Stimulated activated CD4-positive, alpha-beta T cell treated with anti-CD3 and anti-CD28 coated beads, Interleukin-12 subunit alpha, Interleukin-12 subunit beta, amount 100 ng/mL, for 24 hours (primary cell): ENCODE measurements around the gene BCL2.
"Not testable (repeated sequence)": the region's sequence is repeated elsewhere in the genome, so short reads cannot be mapped to it uniquely, and the experiment has no call there.

Source experiments
- DNase-seq, 2 experiments: peaks; one replicate each; pipeline ENCODE4 v3.0.0-alpha.2; 2020; ENCODE audit warnings: low read depth in 2 of 2

BCL2 gene

GRCh38 chr18:63198868-63199742, 120.5 kb downstream of the BCL2 start:
- DNase-seq = no peak

DNA sequence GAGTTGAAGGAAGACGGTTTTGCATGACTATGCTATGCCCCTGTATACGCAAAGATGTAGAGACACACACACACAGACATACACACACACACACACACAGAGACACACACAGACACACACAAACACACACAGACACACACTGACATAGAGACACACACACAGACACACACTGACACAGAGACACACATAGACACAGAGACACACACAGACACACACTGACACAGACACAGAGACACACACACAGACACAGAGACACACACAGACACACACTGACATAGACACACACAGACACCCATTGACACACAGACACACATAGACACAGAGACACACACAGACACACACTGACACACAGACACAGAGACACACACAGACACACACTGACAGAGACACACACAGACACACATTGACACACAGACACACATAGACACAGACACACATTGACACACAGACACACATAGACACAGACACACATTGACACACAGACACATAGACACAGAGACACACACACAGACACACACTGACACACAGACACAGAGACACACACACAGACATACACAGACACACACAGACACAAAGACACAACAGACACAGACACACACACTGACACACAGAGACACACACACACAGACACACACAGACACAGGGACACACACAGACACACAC, 121.3 kb downstream of the BCL2 start:
- DNase-seq = no peak

DNA sequence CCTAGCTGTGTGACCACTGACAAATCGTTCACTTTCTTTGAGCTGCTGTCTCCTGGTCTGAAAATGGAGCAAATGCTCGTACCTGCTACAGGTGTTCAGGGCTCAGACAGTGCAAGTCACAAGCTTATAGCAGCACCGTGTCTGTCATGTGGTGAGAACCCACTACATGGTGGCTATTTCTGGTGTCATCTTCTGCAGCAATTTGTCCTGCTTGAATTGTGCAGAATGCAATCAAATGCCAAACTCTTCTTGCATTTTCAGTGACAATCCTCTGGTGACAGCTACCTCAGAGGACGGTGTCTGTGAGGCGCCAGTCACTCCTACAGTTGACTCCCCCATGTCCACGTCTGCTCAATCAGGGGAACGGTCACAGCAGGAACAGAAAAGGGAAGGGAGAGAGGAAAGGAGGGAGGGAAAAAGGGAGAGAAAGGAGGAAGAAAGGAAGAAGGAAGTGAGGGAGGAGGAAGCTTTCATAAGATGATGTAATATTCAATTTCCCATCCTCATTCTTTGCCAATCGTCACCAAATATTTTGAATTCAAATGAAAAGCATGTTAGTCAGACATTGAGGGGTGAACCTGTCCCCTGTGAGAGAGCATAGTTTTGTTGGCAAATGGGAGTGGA, 122.2 kb downstream of the BCL2 start:
- no peak for DNase-seq

DNA sequence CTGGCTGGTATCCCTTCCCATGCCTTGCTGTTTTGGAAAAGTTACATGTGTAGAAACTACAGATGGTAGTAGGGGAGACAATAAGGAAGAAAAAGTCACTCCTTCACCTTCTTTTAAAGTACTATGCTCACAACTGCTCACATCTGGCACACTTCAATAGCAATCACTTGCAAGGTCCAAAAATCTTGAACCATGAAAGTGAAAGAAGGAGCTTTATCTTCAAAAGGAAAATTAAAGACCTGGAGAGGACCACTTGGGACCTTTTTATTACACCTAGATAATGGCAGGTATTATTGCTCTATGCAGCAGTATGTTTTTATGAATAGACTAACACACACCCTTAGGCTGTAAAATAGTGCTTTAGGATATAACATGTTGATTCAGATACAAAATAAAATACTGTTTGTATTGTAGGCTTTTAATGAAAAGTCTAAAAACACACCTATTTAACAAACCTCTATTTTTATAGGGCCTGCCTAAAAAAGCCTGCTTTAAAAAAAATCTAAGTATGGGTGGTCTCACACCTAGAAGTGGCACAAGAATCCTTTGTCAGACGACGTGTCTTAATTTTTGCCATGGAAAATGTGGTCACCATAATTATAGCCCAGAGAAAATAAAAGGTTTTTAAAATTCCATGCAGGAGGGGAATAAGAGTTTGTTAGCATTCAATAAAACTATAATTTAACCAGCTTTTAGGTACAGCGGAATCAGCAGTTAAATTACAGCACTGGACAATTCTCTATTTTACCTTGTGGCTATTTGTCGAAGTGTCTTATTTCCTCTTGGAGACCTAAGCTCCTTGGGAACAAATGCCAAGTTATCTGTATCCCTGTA, 124.0 kb downstream of the BCL2 start:
- DNase-seq = no peak

DNA sequence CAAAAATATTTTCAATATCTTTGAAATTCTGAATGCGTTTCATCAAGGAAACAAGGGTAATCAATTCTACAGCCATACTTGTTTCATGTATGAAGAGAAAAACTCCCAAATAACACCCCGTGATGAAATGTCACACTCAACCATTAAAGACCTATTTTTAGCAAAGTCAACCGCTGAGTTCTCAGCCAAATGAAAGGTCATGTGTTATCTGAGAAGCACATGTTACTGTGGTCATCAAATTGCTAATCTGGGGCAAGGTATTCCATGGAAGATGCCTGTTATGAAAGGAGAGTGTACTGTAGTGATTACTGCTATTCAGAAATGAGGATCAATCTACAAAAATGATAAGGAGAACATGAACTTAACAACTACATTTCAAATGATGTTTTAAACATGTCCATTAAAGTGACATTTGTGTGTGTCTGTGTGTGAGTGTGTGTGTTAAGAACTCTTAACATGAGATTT, 126.7 kb downstream of the BCL2 start:
- DNase-seq = no peak

DNA sequence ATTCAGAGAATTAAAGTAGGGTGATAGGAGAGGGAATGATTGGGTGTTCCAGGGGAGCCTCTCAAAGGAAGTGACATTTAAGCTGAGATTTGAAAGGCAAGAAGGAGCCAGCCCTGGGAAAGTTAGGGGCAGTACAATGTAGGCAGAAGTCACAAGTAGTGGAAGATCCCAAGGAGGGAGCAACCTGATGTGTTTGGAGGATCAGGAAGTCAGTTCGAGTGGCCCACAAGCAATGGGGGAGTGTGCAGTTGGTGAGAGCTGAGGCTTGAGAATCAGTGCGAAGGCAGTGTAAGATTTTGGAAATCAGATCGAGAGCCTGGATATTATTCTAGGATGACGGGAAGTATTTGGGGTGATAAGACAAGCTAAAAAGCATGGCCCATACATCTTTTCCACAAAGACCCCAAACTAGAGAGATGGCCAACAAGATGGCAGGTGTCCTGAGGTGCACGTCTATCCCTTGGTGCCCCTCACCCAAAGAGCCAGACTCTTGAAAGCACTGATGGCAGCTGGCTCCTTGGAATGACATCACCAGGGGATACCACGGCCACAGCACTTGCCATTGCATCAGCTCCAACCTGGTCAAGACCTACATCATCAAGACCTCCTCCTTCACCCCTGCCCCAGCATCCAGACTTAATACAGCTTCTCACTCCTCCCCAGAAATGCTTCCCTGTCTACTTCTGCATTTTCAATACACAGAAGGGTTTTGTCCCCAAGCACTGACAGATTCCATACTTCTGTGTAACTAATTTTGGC, 127.3 kb downstream of the BCL2 start:
- no peak for DNase-seq

- DNase-seq = no peak
These were observed 128.2 kb downstream of the BCL2 start for GRCh38 chr18:63191413-63191812.

GRCh38 chr18:63190838-63191237, 128.7 kb downstream of the BCL2 start:
- DNase-seq = not testable (repeated sequence)

GRCh38 chr18:63189817-63190216, 129.8 kb downstream of the BCL2 start:
- no peak for DNase-seq

DNA sequence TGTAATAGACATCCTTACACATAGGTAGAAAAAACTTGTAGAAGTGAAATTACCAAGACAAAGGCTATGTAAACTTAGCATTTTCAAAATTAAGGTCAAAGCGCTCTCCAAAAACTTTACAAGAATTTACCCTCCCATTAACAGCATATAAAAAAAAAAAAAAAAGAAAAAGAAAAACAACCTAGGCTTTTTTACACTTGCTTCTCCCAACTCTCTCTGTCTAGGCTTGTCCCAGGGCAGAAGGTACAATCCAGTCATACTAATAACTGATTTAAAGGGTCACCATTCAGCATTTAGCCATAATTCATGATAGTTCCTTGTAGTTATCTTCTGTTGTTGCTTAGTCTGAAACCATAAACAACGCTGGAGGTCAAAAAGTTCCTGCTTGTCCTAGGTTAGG, 130.5 kb downstream of the BCL2 start:
- no peak for DNase-seq

DNA sequence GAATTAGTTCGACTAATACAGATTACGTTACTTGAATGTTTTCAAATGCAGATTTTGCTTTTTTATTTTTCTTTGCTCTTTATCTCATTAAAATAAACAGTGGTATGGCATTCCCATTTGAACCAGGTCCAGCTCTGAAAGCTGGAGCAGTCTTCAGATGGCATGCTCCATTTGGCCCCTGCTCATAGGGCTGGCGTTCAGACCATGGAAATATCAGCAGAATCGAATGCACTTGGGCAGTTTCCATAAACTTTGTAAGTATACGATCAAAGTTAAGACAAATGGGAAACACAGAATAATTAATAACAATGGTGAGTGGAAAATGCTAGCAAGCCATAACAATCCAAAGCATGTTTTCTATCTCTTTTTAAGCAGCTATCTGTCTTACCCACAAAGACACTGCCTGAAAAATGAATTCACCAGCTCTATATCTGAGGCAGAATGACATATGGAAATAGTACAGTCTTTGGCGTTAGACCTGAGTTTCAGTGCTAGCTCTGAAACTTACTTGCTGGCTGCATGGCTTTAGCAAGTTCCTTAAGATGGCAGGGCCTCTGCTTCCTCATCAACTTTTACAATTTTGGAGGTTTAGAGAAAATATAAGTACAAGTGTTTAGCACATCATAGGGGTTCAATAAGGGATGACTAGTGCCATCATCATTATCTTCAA, 131.6 kb downstream of the BCL2 start:
- no peak for DNase-seq

- DNase-seq = no peak
These were observed 132.4 kb downstream of the BCL2 start for GRCh38 chr18:63187223-63187574.

DNA sequence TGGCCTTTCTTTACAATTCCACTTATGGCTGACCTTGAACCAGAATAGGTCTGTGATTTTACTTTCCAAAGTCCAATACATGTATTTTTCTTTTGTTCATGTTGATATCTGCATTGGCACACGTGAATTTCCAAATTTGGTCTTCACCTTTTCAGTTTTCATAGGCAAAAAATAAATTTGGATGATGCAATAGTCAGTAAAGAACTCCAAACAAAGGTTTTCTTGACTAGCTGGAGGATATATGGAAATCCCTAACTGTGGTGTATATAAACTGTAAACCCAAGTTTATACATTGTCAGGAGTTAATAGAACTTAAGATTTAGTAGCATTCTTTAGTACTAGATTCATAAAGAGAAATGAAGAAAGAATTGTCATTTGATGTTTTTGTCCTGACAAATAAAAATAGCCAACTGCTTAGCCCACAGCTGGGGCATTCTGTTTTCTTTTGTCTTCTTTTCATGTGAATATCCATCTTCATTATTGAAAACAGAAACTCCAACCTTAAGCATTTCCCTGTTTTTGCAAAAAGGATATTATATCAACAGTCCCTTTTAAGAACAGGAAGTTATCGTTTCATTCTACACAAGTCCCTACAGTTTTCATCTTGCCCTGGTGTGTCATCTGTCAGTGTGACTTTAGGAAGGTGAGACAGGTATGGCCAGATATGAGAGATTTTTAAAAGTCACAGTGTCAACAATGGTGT, 132.9 kb downstream of the BCL2 start:
- DNase-seq = no peak

- no peak for DNase-seq
These were observed 133.6 kb downstream of the BCL2 start for GRCh38 chr18:63185984-63186383.

DNA sequence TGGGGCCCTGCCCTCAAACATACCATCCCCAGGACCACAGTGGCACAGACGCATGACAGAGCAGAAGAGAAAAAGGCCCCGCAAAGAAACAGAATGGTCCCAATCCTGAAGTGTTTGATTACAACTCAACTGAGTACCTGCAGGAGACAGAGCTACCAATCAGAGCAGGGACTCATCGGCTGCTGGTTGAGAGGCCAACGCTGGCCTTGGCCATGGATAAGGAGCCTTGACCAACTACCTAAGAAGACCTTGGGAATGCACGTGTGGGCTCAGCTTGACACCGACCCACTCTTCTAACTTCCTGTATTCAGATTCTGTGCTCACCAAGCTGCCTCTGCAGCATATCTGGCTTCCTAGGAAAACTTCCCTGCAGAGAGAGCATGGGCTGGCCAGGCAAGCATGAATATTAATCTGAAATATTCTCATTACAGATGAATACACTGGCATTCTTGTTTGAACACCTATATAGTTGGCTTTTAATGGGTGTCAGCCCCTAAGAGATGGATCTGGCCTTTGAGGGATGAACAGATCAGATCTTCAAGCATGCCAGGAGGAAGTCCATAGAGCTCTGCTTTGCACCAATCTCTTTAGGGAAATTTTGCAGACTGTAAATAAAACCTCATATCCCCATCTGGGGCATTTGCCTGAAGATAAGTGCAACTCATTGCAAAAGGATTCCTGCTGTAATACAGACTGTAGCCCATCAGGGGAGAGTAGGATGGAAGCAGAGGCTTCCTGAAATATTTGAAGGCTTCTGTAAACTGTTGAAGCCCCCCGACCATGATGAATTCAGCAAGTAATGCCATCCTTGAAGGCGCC, 135.4 kb downstream of the BCL2 start:
- no peak for DNase-seq

DNA sequence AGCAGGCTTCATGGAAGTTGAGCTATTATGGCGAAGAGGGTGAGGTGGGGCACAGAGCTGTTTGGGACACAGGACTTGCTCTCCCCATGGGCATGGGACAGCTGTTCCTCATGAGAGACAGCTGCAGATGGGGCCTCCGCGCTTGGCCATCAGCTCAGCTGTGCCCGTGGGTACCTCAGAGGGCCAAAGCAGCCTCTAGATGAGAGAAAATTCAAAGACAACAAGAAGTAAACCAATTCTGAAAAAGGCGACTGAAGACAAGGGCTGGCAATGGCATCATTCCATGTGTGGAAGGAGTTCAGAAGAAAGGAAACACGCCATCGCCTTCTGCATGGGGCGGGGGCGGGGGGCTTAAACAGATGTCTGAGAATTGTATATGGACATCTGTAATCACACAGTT, 136.2 kb downstream of the BCL2 start:
- no peak for DNase-seq

- no peak for DNase-seq
These were observed 136.7 kb downstream of the BCL2 start for GRCh38 chr18:63182861-63183260.

DNA sequence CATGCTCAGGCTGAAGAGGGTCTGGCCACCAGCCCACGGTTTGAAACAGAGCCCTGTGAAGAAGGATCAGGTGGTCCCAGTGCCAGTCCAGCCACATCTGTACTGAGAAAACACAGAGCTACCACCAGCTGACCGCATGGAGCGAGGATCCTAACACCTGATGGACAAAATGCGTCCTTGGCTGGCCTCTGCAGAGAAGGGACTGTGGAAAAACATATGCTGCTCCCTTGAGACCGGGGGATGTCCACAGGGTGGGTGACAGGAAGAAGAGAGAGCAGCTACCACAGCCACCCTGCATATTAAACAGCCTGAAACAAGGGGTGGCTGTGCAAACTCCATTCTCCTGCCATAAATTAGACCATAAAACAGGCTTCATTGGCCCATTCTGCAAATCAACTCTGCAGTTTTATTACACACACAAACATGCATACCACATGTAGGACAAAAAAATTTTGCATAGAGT, 137.2 kb downstream of the BCL2 start:
- no peak for DNase-seq

- DNase-seq = no peak
These were observed 137.8 kb downstream of the BCL2 start for GRCh38 chr18:63181706-63182309.
